DND-41 (cell line): ENCODE results near the gene ZIM2.
"Not testable (repeated sequence)": the region's sequence is repeated elsewhere in the genome, so short reads cannot be mapped to it uniquely, and the experiment has no call there.

Experiments used
- ATAC-seq: fragments of 200-7000 bp; cut with Tn5 transposase; 3 replicates; pipeline ENCODE4 v1.9.1; 2021; ENCODE audit warnings: low read depth; ENCODE audit not compliant: insufficient read depth
- DNase-seq: peaks from one replicate; pipeline ENCODE4 v3.0.0-alpha.2; 2020
- H2AFZ ChIP-seq: 2 replicates; pipeline ENCODE4 v1.6.0; 2012; ENCODE audit warnings: low read depth, low read length
- H3K27ac ChIP-seq: 2 replicates; pipeline ENCODE4 v1.5.1; 2012; ENCODE audit warnings: low read length, inconsistent platforms
- H3K27me3 ChIP-seq: fragments of 200-600 bp; sonication (generic); 2 replicates; pipeline ENCODE4 v1.6.0; 2012; ENCODE audit warnings: low read length, mild to moderate bottlenecking, inconsistent platforms; ENCODE audit not compliant: insufficient read depth, poor library complexity
- H3K36me3 ChIP-seq: 2 replicates; pipeline ENCODE4 v1.5.1; 2012; ENCODE audit warnings: low read length, inconsistent platforms; ENCODE audit not compliant: insufficient read depth
- H3K4me1 ChIP-seq: 2 replicates; pipeline ENCODE4 v1.5.1; 2012; ENCODE audit warnings: mild to moderate bottlenecking, low read length; ENCODE audit not compliant: insufficient read depth
- H3K4me2 ChIP-seq: 2 replicates; pipeline ENCODE4 v1.6.0; 2012; ENCODE audit warnings: mild to moderate bottlenecking, moderate library complexity, low read length, inconsistent platforms; ENCODE audit not compliant: insufficient read depth
- H3K4me3 ChIP-seq, 2 experiments: fragments of 200-600 bp in 1 of 2; shearing (Covaris generic) in 1 of 2; 2 replicates each; pipeline ENCODE4 v1.5.1; 2012 to 2016; ENCODE audit warnings: inconsistent platforms in 2 of 2, low read length in 2 of 2, mild to moderate bottlenecking in 2 of 2, low read depth in 1 of 2, moderate library complexity in 1 of 2
- H3K79me2 ChIP-seq: 2 replicates; pipeline ENCODE4 v1.6.0; 2012; ENCODE audit warnings: low read length, inconsistent platforms; ENCODE audit not compliant: insufficient read depth
- H3K9ac ChIP-seq: 2 replicates; pipeline ENCODE4 v1.6.0; 2012; ENCODE audit warnings: low read depth, mild to moderate bottlenecking, inconsistent platforms, low read length, moderate library complexity
- H3K9me3 ChIP-seq: 2 replicates; pipeline ENCODE4 v1.5.1; 2012; ENCODE audit warnings: low read length, moderate library complexity, mild to moderate bottlenecking, inconsistent platforms; ENCODE audit not compliant: insufficient read depth, severe bottlenecking
- H4K20me1 ChIP-seq: 2 replicates; pipeline ENCODE4 v1.6.0; 2012; ENCODE audit warnings: low read length; ENCODE audit not compliant: insufficient read depth
- EZH2 ChIP-seq: IDR thresholded peaks from 3 replicates; pipeline ENCODE4 v1.6.1; 2012; ENCODE audit warnings: borderline replicate concordance, low read depth, mild to moderate bottlenecking, moderate library complexity, low read length, inconsistent platforms; ENCODE audit not compliant: severe bottlenecking
- TF ChIP-seq, protein P1 (sequence below): IDR thresholded peaks from 2 replicates; pipeline ENCODE4 v1.5.1; 2012; ENCODE audit warnings: borderline replicate concordance, low read length, moderate library complexity, mild to moderate bottlenecking; ENCODE audit not compliant: poor library complexity, severe bottlenecking; ENCODE audit errors: extremely low read depth

The ZIM2 gene

DNA sequence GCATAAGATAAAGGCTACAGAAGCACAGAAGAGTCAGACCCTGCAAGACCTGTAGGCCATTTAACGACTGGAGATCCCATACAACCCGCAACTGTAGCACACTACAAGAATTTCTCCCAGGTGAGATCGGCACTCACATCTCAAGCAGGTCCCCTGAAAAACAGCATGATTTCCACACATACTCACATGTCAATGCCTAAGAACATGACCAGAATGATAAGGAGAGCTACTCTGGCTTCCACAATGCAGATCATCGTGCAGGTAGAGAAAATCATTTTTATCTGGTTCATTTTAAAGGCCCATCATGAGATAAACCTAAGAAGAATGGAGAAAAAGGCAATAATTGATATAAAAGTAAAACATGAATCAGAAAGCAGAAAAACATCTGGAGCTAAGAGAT is 17.5 kb upstream of the ZIM2 start:
- no peak for ATAC-seq
- Histone ChIP-seq H3K4me2 (no peak overlapping the region), H3K9ac (no peak overlapping the region), H3K4me1 (no peaks in the 10 kb centered on the region), H3K36me3 (no peaks in the 10 kb centered on the region), H3K27ac (no peak overlapping the region), H4K20me1 (no peaks in the 10 kb centered on the region), H3K27me3 (no peaks in the 10 kb centered on the region), H3K79me2 (no peaks in the 10 kb centered on the region), H2AFZ (no peak overlapping the region), H3K4me3 (no peak overlapping the region), H3K9me3 (no peaks in the 10 kb centered on the region)
- no peak for DNase-seq
- TF ChIP-seq EZH2, result no peak

DNA sequence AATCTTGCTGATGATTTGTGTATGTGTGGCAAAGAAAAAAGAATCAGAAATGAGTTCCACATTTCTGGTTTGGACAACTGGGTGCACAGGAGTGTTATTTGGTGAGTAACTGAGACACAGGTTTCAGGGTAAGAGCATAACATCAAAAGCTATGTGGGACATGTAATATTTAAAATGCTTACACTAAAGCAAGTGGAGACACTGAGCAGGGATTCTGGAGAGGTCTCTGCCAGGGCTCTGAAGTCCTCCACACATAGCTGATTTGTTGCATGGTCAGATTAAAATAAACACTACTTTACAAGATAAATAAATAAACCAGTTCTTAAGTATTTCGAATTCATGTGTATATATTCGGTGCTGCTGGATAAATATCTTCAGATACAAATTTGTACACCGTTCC is 16.3 kb upstream of the ZIM2 start:
- H2AFZ ChIP-seq, result no peak overlapping the region
- no peak overlapping the region for H3K27ac ChIP-seq
- TF ChIP-seq, protein P1, sequence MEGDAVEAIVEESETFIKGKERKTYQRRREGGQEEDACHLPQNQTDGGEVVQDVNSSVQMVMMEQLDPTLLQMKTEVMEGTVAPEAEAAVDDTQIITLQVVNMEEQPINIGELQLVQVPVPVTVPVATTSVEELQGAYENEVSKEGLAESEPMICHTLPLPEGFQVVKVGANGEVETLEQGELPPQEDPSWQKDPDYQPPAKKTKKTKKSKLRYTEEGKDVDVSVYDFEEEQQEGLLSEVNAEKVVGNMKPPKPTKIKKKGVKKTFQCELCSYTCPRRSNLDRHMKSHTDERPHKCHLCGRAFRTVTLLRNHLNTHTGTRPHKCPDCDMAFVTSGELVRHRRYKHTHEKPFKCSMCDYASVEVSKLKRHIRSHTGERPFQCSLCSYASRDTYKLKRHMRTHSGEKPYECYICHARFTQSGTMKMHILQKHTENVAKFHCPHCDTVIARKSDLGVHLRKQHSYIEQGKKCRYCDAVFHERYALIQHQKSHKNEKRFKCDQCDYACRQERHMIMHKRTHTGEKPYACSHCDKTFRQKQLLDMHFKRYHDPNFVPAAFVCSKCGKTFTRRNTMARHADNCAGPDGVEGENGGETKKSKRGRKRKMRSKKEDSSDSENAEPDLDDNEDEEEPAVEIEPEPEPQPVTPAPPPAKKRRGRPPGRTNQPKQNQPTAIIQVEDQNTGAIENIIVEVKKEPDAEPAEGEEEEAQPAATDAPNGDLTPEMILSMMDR, result no peak
- no peak for TF ChIP-seq EZH2
- H3K4me1 ChIP-seq, result no peaks in the 10 kb centered on the region
- no peaks in the 10 kb centered on the region for H3K27me3 ChIP-seq
- H3K4me2 ChIP-seq, result no peak overlapping the region
- H4K20me1 ChIP-seq, result no peaks in the 10 kb centered on the region
- ATAC-seq, result no peak
- no peaks in the 10 kb centered on the region for H3K9me3 ChIP-seq
- H3K9ac ChIP-seq, result no peak overlapping the region
- no peak overlapping the region for H3K4me3 ChIP-seq
- no peak for DNase-seq
- H3K79me2 ChIP-seq, result no peaks in the 10 kb centered on the region
- no peaks in the 10 kb centered on the region for H3K36me3 ChIP-seq

DNA sequence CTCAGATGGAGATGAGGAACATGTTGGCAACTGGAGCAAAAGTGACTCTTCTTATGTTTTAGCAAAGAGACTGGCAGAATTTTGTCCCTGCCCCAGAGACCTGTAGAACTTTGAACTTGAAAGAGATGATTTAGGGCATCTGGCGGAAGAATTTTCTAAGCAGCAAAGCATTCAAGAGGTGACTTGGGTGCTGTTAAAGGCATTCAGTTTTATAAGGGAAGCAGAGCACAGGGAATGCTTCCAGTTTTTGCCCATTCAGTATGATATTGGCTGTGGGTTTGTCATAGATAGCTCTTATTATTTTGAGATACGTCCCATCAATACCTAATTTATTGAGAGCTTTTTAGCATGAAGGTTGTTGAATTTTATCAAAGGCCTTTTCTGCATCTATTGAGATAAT is 11.8 kb upstream of the ZIM2 start:
- H3K9ac ChIP-seq, H3K4me3 ChIP-seq, H3K9me3 ChIP-seq, H4K20me1 ChIP-seq, H3K79me2 ChIP-seq, H3K4me2 ChIP-seq, ATAC-seq, H3K27ac ChIP-seq, DNase-seq, H3K27me3 ChIP-seq, H3K36me3 ChIP-seq, H3K4me1 ChIP-seq, H2AFZ ChIP-seq: not testable (repeated sequence)

DNA sequence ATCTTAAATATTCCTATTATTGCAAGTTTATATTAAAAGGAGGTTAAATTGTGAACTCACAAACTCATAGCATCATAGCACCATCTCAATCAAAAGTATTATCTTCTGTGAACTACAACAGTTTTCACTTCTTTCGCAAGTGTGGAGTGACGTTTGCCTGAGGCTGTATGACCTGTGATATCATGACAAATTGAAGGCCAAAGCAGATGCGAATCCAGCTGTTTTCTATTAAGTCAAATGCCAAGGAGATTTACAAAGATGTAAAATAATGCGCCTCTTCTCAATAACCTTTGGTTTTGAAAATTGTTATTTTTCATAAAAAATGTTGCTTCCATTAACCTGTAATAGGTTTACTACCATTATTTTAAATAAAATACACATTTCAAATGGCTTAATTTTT is 7.6 kb upstream of the ZIM2 start:
- no peak for DNase-seq
- H3K9me3 ChIP-seq, result no peaks in the 10 kb centered on the region
- TF ChIP-seq, protein P1, result no peak
- no peak for TF ChIP-seq EZH2

More for the DNA sequence above, 7.6 kb upstream of the ZIM2 start:
- Histone ChIP-seq H3K27ac (no peak overlapping the region), H3K4me3 (no peak overlapping the region), H2AFZ (no peak overlapping the region), H4K20me1 (no peaks in the 10 kb centered on the region), H3K4me1 (no peaks in the 10 kb centered on the region), H3K79me2 (no peaks in the 10 kb centered on the region), H3K9ac (no peak overlapping the region), H3K27me3 (no peaks in the 10 kb centered on the region), H3K4me2 (no peak overlapping the region), H3K36me3 (no peaks in the 10 kb centered on the region)
- no peak for ATAC-seq
